GM18526 (cell line): ENCODE data around the gene TSSC4.

Source experiments
- POLR2A ChIP-seq: IDR thresholded peaks from 3 replicates; pipeline ENCODE4 v1.6.1; 2011; ENCODE audit not compliant: insufficient read length; ENCODE audit errors: extremely low read depth

TSSC4 gene

DNA sequence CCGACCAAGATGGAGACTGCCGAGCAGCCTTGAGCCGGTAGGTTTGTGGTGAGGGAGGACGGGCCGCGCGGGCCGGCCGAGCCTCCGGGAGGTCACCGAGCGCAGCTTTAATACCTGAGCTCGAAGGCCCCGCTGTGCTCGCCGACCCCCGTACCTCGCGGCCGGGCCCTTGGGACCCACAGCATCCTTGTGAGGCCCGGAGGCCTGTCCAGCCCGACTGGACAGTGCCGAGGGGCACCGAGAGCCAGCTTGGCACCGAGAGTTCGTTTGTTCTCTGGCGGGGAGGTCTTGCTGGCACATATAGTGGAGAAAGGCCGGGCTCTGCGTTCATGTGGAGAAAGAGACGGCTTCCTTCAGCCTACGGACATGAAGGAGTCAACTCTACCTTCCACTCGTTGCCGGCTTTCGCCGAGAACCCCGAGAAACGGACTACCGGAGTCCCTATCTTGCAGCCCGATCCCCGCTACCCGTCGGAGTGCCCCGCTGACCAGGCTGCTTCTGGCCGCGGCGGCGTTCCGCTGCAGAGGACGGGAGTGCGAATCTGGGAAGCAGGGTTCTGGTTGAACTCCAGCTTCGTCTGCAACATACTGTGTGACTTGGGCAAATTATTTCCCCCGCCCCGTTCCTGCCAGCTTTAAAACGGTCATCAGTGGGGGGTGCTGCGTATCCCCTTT is 349 bp downstream of the TSSC4 start:
- TF ChIP-seq POLR2A, result peak; percentile 17

DNA sequence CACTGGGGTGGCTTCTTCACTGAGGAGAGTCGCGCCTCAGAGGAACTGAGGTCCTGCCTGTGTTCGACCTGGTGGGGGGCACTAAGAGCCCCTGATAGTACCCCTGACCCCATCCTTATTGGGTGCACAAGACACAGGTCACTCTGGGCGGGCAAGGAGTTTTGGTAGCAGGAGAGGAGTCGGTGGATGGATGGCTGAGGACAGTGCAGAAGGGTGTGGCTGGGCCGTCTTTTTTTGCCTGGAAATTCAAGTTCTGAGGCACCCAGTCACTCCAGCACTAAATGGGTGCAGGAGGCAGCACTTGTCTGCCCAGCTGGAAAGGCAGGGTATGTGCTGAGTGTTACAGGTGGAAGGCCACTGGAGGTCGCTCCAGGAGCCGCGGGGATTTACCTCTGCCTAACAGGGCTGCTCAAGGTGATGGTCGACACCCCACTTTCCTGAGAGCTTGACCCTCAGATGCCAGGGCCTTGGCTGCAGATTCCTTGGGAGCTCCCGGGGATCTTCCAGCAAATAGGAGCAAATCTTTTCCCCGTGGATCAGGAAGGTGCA is 960 bp downstream of the TSSC4 start:
- TF ChIP-seq POLR2A, result no peak

DNA sequence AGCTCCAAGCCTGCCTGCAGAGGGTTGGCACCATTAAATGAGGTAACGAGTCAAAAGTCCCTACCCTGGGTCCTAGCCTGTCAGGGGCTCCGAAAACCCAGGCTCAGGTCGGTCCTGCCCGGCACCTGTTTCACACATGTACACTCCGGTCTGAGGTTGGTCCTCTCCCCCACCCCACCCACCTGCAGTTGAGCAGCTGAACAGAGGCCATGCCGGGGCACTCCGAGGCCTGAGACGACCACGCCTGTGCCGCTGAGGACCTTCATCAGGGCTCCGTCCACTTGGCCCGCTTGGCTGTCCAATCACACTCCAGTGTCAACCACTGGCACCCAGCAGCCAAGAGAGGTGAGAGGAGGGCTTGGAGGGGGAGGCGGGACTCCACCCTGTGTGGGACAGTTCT is 1.6 kb downstream of the TSSC4 start:
- TF ChIP-seq POLR2A, result no peak

DNA sequence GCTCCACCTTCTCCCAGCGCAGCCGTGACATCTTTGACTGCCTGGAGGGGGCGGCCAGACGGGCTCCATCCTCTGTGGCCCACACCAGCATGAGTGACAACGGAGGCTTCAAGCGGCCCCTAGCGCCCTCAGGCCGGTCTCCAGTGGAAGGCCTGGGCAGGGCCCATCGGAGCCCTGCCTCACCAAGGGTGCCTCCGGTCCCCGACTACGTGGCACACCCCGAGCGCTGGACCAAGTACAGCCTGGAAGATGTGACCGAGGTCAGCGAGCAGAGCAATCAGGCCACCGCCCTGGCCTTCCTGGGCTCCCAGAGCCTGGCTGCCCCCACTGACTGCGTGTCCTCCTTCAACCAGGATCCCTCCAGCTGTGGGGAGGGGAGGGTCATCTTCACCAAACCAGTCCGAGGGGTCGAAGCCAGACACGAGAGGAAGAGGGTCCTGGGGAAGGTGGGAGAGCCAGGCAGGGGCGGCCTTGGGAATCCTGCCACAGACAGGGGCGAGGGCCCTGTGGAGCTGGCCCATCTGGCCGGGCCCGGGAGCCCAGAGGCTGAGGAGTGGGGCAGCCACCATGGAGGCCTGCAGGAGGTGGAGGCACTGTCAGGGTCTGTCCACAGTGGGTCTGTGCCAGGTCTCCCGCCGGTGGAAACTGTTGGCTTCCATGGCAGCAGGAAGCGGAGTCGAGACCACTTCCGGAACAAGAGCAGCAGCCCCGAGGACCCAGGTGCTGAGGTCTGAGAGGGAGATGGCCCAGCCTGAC is 2.5 kb downstream of the TSSC4 start:
- no peak for TF ChIP-seq POLR2A

DNA sequence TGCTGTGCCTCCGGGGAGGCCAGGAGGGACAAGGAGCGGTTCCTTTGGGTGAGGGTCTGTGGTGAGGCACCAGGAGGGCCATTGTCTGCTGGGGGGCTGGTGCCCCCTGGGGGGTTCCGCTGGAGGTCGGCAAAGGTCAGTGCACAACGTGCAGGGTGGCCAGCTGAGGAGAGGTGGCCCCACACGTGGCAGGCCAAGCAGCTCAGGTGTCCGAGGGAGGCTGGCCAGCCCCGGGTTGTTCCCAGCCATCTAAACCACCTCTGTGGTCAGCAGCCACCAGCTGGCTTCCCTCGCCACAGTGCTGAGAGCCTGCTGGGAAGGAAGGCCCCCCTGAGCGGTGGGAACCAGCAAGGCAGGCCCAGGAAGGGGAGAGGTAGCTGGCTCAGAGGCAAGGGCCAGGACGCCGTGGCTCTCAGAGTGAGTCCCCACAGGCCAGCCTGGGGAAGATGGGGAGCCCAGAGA is 4.2 kb downstream of the TSSC4 start:
- TF ChIP-seq POLR2A, result no peak

DNA sequence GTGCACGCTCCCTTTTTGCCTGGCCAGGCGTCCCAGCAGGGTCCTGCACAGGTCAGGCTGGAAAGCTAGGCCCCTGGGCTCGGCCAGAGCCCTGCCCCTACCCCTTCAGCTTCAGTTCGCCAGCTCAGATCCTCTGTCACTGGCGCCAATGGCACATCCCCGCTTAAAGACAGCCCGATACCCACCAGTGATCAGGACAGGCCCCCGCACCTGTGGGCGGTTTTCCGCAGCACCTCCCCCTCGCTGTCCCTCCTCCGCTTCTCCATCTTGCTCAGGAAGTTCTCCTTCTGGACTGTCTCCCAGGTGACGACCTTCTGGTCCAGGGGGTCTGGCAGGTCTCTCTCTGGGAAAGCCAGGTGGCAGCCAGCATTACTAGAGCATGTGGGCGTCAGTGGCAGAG is 5.9 kb downstream of the TSSC4 start:
- no peak for TF ChIP-seq POLR2A

DNA sequence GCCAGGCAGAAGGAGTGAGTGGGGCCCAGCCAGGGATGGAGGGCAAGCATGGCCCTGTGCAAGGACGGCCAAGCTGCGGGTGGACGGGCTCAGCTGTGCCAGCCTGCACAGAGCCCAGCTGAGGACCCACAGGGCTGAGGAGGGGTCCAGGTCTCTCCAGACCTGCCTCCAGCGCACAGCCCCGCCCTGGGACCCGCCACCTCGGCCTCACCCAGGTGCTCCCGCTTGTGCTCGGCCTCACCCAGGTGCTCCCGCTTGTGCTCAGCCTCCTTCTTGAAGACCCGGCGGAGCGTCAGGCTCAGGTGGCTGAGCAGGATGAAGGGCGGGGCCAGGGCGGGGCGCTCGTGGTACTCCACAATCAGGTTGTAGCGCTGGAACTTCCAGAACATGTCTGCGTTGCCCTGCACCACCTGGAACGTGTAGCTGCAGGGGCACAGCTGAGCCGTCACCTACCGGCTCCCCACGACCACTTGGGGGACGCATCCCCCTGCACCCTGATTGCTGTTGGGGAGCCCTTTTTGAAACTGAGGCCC is 6.4 kb downstream of the TSSC4 start:
- no peak for TF ChIP-seq POLR2A

DNA sequence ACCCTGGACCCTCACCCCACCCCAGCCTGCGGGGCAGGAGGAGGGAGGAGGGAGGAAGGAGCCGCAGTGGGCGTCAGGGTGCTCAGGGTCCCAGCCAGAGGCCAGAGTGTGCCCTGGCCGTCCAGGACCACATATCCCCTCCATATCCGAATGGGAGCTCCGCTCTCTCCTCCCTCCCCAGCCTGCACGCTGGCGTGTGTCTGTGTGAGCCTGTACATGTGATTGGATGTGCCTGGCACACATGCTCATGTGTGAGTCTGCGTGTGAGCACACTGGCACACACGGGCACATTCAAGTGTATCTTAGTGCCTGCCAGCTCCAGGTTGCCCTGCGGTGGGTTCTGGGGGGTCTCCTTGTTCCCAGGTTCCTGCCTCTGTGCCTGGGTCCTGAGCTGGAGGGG is 8.1 kb downstream of the TSSC4 start:
- TF ChIP-seq POLR2A, result no peak

DNA sequence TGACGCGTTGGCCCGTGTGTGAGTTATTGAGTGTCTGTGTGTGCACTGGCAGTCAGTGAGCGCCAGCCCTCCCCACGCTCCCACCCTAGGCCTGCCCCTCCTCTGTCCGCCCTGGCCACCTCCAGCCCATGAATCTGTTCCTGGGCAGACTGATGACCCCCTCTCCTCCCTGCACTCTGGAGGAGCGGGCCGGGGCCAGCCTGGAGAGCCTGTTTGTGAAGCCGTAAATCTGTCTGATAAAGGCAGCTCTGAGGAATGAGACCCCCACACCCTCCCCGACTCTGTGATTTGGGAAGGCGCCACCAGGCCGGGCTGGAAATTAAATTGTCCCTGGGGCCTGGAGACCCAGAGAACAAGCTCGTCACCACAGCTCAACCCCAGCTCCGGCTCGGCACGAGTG is 8.6 kb downstream of the TSSC4 start:
- no peak for TF ChIP-seq POLR2A

DNA sequence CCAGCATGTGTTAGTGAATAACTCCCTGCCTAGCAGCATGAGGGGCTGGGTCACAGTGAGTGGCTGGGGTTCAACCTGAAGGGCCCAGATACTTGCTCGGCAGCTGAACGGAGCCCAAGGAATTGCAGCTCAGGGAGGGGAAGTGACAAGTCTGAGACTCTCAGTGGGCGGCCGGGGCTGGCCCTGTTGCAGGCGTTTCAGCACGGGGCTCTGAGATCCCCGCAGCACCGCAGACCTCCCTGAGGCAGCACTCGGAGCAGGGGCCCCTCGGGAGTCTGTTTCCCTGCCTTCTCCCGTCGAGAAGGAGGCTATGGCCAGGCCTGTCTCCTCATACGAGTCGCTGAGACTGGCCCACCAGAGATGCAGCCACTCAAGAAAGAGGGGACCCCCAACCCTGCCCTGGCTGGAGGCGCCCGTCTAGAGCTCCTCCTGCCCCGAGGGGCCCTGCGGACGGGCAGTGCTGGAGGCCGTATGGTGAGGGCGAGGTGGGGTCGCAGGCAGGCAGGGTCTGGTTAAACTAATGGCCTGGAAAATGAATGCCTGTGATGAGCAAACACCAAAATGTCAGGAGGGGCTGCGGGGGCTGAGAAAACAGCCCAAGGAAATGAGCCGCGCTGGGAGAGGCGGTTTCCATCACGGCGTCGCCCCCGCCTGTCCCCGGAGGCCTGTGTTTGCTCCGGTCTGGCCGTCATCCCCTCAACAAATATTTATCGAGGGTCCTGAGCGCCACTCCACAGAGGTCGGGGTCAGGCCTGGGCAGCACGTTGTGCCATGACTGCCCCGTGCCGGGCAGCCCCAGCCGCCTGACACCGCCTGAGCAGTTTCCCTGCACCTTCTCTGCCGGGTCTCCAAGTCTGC is 9.3 kb downstream of the TSSC4 start:
- TF ChIP-seq POLR2A, result no peak

DNA sequence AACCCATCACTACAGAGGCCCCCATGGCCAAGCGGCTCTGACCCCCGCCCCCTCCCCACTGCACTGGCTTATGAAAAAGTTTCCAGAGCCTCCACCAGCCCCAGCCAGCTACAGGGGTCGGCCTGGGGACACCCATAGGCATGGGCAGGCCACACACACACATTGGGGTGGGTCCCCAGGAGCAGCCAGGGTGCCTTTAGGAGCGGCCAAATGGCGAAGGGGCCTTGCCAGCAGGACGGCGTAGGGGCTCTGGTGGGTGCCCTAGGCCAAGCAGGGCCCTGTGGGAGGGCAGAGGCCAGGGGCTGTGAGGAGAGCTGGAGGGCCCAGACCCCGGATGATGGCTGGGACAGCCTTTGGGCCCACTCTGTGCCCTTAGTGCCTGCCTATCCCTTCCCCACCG is 10.1 kb downstream of the TSSC4 start:
- no peak for TF ChIP-seq POLR2A

DNA sequence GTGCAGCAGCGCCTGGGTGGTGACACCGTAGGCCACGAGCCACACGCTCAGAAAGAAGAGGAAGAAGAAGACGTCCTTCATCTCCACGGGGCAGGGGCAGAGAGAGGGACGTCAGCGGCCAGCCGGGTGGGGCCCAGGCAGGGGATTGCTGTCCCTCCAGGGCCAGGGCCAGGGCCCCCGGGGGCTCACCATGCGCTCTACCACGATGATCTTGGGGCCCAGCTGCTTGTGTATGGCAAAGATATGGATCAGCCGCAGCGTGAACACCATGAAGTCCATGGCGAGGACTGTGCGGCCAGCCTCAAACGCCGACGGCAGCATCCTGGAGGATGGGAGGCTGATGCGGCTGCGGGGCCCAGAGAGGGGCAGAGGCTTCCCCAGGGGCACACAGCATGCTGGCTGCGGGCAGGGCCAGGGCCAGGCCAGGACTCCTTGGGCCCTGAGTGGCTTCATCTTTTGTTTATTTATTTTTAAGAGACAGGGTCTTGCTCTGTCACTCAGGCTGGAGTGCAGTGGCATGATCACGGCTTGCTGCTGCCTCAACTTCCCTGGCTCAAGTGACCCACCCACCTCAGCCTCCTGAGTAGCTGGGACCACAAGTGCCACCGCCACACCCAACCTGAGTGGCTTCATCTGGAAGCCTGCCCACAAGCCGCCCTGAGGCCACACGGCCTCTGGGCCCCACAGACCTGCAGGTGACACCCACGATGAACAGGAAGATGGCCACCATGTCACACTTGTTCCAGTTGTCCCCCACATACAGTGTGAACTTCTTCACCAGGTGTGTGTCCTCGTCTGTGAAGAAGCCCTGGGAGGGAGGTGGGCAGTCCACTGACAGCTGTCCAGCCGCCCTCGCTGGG is 11.1 kb downstream of the TSSC4 start:
- no peak for TF ChIP-seq POLR2A

DNA sequence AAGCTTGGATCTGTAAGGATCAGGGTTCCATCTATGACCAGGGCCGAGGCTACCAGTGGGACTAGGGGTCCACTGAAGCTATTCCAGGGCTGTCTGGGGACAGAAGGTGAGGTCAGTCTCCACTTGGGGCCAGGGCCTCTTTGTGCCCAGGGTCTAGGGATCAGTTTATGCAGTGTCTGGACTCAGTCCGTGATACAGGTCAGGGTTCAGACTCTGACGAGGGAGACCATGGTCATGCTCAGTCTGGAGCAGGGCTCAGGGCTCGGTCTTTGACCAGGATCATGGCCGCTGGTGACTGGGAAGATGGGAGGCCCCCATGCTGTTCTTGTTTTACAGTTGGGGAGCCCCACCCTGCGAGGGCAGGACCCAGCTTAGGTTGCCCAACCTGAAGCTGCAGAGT is 11.8 kb downstream of the TSSC4 start:
- no peak for TF ChIP-seq POLR2A

DNA sequence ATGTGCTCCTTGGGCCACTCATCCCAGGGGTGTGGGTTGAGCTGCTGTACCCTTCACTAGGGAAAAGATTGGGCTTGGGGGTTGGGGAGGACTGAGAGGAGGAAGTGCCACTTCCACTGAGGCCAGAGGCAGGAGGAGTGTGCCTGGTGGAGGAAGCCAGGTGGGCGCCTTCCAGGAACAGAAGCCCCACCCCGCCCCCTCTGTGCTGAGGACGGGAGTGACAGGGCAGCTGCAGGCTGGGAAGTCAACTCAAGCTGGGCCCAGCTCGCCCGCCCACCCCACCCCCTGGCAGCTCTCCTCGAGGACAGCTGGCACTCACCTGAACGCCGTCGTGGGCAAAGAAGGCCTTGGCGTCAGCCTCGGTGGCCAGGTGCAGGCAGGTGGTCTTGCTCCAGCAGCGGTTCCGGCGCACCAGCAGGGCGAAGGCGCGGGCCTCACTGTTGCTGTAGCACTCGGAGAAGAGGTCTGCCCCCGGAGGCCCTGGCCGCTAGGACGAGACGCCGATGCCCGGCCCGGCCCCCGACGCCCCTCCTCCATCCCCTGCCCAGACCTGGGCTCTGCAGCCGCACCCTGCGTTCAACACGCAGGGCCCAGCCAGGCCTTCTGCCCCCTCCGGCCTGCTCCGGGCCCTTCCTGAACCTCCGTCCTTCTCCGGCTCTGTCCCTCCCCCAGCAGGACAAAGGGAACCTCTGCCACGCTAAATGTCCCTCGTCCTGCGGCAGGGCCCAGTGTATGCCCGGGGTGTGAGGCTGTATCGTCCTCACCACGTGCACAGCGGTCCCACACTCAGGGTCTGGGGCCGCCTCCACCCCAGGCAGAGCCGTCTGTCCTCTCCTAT is 13.4 kb downstream of the TSSC4 start:
- no peak for TF ChIP-seq POLR2A

DNA sequence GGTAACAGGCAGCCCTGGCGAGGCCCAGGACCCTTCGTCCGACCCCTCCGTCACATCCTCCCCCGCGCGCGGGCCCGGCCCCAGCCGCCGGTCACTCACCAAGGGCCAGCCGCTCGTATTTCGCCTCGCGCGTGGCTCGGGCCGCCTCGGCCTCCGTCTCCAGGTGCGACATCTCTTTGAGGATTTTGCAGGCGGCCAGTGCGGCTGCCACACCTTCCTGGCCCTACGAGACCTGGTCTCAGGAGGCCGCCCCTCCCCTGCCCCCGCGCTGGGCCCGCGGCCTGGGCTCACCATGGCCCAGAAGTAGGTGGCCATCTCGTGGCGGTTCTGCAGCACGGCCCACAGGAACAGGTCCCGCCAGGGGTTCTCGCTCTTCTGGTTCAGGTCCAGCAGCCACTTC is 14.1 kb downstream of the TSSC4 start:
- TF ChIP-seq POLR2A, result no peak
